Lower lobe of right lung (tissue), 2 donors: Measurements from ENCODE around the gene SLCO4C1. TPM values are rescaled to one million over a fixed set of nuclear protein-coding genes. Genes with fewer than 3 reads are reported as not detected.

Experiments used
- ATAC-seq, 2 donors: fragments of 200-7000 bp; cut with Tn5 transposase; one replicate each; pipeline ENCODE4 v1.9.1; 2020 to 2022; ENCODE audit warnings: mild to moderate bottlenecking in 2 of 2, moderate library complexity in 2 of 2
- DNase-seq: peaks from one replicate; pipeline ENCODE4 v3.0.0-alpha.2; 2020
- H3K27ac ChIP-seq: fragments of 200-600 bp; one replicate; pipeline ENCODE4 v1.8.0; 2022
- H3K27me3 ChIP-seq: fragments of 200-600 bp; one replicate; pipeline ENCODE4 v1.8.0; 2022; ENCODE audit warnings: low read depth
- H3K36me3 ChIP-seq: fragments of 200-600 bp; one replicate; pipeline ENCODE4 v1.8.0; 2022; ENCODE audit warnings: mild to moderate bottlenecking
- H3K4me1 ChIP-seq: fragments of 200-600 bp; one replicate; pipeline ENCODE4 v1.8.0; 2022
- H3K4me3 ChIP-seq: fragments of 200-600 bp; one replicate; pipeline ENCODE4 v1.8.0; 2022; ENCODE audit warnings: mild to moderate bottlenecking
- H3K9me3 ChIP-seq: fragments of 200-600 bp; one replicate; pipeline ENCODE4 v1.8.0; 2022
- CTCF ChIP-seq: fragments of 200-600 bp; IDR thresholded peaks from one replicate; pipeline ENCODE4 v1.8.0; 2022; ENCODE audit warnings: antibody characterized with exemption, mild to moderate bottlenecking
- intact Hi-C: fragments of 100-400 bp; cut with DNase I; formaldehyde crosslinking; loops from one replicate; pipeline ENCODE4 v1.11.0; 2022
- total RNA-seq: library from RNA; stranded (reverse); fragmentation: NEBNext Ultra II Directional; extraction: Animal tissue kit (Norgen Biotek cat#: 25700); gene quantifications from one replicate; pipeline ENCODE4 v1.2.1, GENCODE V29; 2021
- donor health status: DM: no; HTN: yes; CAD: no; lungs with severe emphysema.

Gene SLCO4C1
- total RNA-seq, 1 donor from 2014 or later, result 29.5 TPM

GRCh38 chr5:102283102-102283797, 12.8 kb downstream of the SLCO4C1 start:
- intact Hi-C loops, result no loop called here
- Histone ChIP-seq H3K27me3 (no peaks in the 10 kb centered on the region), H3K9me3 (no peaks in the 10 kb centered on the region), H3K4me1 (no peaks in the 10 kb centered on the region), H3K4me3 (no peak overlapping the region), H3K36me3 (no peaks in the 10 kb centered on the region), H3K27ac (no peak overlapping the region)
- TF ChIP-seq CTCF, result no peak
- DNase-seq, result no peak
- no peak for ATAC-seq

- ATAC-seq (no peak), DNase-seq (no peak)
- Histone ChIP-seq H3K9me3 (no peaks in the 10 kb centered on the region), H3K36me3 (no peaks in the 10 kb centered on the region), H3K4me1 (no peaks in the 10 kb centered on the region), H3K4me3 (no peak overlapping the region), H3K27ac (no peak overlapping the region), H3K27me3 (no peaks in the 10 kb centered on the region)
- TF ChIP-seq CTCF, result no peak
- intact Hi-C loops, result no loop called here
Measured at GRCh38 chr5:102279711-102280110, 16.4 kb downstream of the SLCO4C1 start.

GRCh38 chr5:102278231-102278630, 17.9 kb downstream of the SLCO4C1 start:
- Histone ChIP-seq H3K27me3 (no peaks in the 10 kb centered on the region), H3K27ac (no peak overlapping the region), H3K4me1 (no peaks in the 10 kb centered on the region), H3K36me3 (no peaks in the 10 kb centered on the region), H3K4me3 (no peak overlapping the region), H3K9me3 (no peaks in the 10 kb centered on the region)
- DNase-seq (no peak), ATAC-seq (no peak)
- no peak for TF ChIP-seq CTCF
- intact Hi-C loops, result no loop called here

- no peak for DNase-seq
- no peak for TF ChIP-seq CTCF
- no peaks in the 10 kb centered on the region for H3K36me3 ChIP-seq
- no peaks in the 10 kb centered on the region for H3K4me1 ChIP-seq
- no peak overlapping the region for H3K4me3 ChIP-seq
- H3K9me3 ChIP-seq, result no peaks in the 10 kb centered on the region
- intact Hi-C loops, result no loop called here
- peak; percentile 70 to 78 for ATAC-seq
- no peaks in the 10 kb centered on the region for H3K27me3 ChIP-seq
- H3K27ac ChIP-seq, result no peak overlapping the region
Measured at GRCh38 chr5:102277144-102277543, 18.9 kb downstream of the SLCO4C1 start.

GRCh38 chr5:102271759-102272158, 24.3 kb downstream of the SLCO4C1 start:
- H3K4me3 ChIP-seq, result no peak overlapping the region
- no peak overlapping the region for H3K27ac ChIP-seq
- H3K4me1 ChIP-seq, result no peaks in the 10 kb centered on the region
- no peak for DNase-seq
- no peak for TF ChIP-seq CTCF
- no peak for ATAC-seq
- intact Hi-C loops, result no loop called here
- no peaks in the 10 kb centered on the region for H3K36me3 ChIP-seq
- no peaks in the 10 kb centered on the region for H3K27me3 ChIP-seq
- H3K9me3 ChIP-seq, result peaks cover 2% of the 10 kb centered on the region
